Measurements from ENCODE around the gene CHML. TPM values are rescaled to one million over a fixed set of nuclear protein-coding genes. Genes with fewer than 3 reads are reported as not detected.

Gene CHML
- total RNA-seq, 1 donor from 2014 or later, result 15.2 TPM

- Mint-ChIP-seq H3K4me3 (ENCODE audit: unreplicated experiment) (no peak overlapping the region), H3K27me3 (ENCODE audit: unreplicated experiment) (no peaks in the 10 kb centered on the region), H3K4me1 (ENCODE audit: unreplicated experiment) (peaks cover 26% of the 10 kb centered on the region), H3K27ac (ENCODE audit: unreplicated experiment) (no peak overlapping the region), H3K36me3 (ENCODE audit: low read depth, unreplicated experiment) (peaks cover 7% of the 10 kb centered on the region), H3K9me3 (ENCODE audit: unreplicated experiment) (no peaks in the 10 kb centered on the region)
- no peak for TF ChIP-seq CTCF (IDR thresholded peaks at IDR 0.05; ENCODE audit: unreplicated experiment)
- DNase-seq (ENCODE audit: low spot score), result no peak
These were observed 4.5 kb downstream of the CHML start for GRCh38 chr1:241635556-241636152.

GRCh38 chr1:241632987-241633386 lies 7.2 kb downstream of the CHML start:
- DNase-seq (ENCODE audit: low spot score), result no peak
- Mint-ChIP-seq H3K4me1 (ENCODE audit: unreplicated experiment) (peaks cover 18% of the 10 kb centered on the region), H3K36me3 (ENCODE audit: low read depth, unreplicated experiment) (peaks cover 7% of the 10 kb centered on the region), H3K27me3 (ENCODE audit: unreplicated experiment) (no peaks in the 10 kb centered on the region), H3K4me3 (ENCODE audit: unreplicated experiment) (no peak overlapping the region), H3K9me3 (ENCODE audit: unreplicated experiment) (no peaks in the 10 kb centered on the region), H3K27ac (ENCODE audit: unreplicated experiment) (no peak overlapping the region)
- no peak for TF ChIP-seq CTCF (IDR thresholded peaks at IDR 0.05; ENCODE audit: unreplicated experiment)

GRCh38 chr1:241631674-241632073 lies 8.5 kb downstream of the CHML start:
- Mint-ChIP-seq H3K9me3 (ENCODE audit: unreplicated experiment) (no peaks in the 10 kb centered on the region), H3K27ac (ENCODE audit: unreplicated experiment) (no peak overlapping the region), H3K4me3 (ENCODE audit: unreplicated experiment) (no peak overlapping the region), H3K4me1 (ENCODE audit: unreplicated experiment) (peaks cover 10% of the 10 kb centered on the region), H3K27me3 (ENCODE audit: unreplicated experiment) (no peaks in the 10 kb centered on the region), H3K36me3 (ENCODE audit: low read depth, unreplicated experiment) (peaks cover 7% of the 10 kb centered on the region)
- no peak for DNase-seq (ENCODE audit: low spot score)
- no peak for TF ChIP-seq CTCF (IDR thresholded peaks at IDR 0.05; ENCODE audit: unreplicated experiment)

GRCh38 chr1:241630899-241631298 lies 9.3 kb downstream of the CHML start:
- Mint-ChIP-seq H3K4me3 (ENCODE audit: unreplicated experiment) (no peak overlapping the region), H3K9me3 (ENCODE audit: unreplicated experiment) (no peaks in the 10 kb centered on the region), H3K27ac (ENCODE audit: unreplicated experiment) (no peak overlapping the region), H3K36me3 (ENCODE audit: low read depth, unreplicated experiment) (peaks cover 7% of the 10 kb centered on the region), H3K27me3 (ENCODE audit: unreplicated experiment) (no peaks in the 10 kb centered on the region), H3K4me1 (ENCODE audit: unreplicated experiment) (peaks cover 8% of the 10 kb centered on the region)
- no peak for DNase-seq (ENCODE audit: low spot score)
- TF ChIP-seq CTCF (IDR thresholded peaks at IDR 0.05; ENCODE audit: unreplicated experiment), result no peak

- H3K9me3 Mint-ChIP-seq (ENCODE audit: unreplicated experiment), result no peaks in the 10 kb centered on the region
- no peak for TF ChIP-seq CTCF (IDR thresholded peaks at IDR 0.05; ENCODE audit: unreplicated experiment)
- no peak overlapping the region for H3K4me3 Mint-ChIP-seq (ENCODE audit: unreplicated experiment)
- H3K36me3 Mint-ChIP-seq (ENCODE audit: low read depth, unreplicated experiment), result peaks cover 6% of the 10 kb centered on the region
- H3K4me1 Mint-ChIP-seq (ENCODE audit: unreplicated experiment), result peaks cover 8% of the 10 kb centered on the region
- H3K27ac Mint-ChIP-seq (ENCODE audit: unreplicated experiment), result no peak overlapping the region
- no peaks in the 10 kb centered on the region for H3K27me3 Mint-ChIP-seq (ENCODE audit: unreplicated experiment)
- DNase-seq (ENCODE audit: low spot score), result no peak
These were observed 9.7 kb downstream of the CHML start for GRCh38 chr1:241630476-241630875.

Measured in endothelial cell (in vitro differentiated cells).